ENCODE results near the gene KRTAP3-2.

KRTAP3-2 gene

DNA sequence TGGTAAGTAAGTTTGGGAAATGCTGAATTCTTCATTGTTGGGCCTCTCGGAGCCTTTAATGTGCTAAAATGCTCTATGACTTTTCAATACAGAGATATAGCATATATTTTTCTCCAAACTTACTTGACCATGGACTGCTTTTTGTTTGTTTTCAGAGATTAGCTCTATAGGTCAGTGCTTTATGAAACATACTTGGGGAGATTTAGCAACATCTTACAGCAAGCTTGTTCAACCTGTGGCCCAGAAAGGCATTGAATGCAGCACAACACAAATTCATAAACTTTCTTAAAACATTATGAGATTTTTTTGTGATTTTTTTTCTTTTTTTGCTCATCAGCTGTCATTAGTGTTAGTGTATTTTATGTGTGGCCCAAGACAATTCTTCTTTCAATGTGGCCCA is 10.2 kb upstream of the KRTAP3-2 start:
- TF ChIP-seq, protein P1, sequence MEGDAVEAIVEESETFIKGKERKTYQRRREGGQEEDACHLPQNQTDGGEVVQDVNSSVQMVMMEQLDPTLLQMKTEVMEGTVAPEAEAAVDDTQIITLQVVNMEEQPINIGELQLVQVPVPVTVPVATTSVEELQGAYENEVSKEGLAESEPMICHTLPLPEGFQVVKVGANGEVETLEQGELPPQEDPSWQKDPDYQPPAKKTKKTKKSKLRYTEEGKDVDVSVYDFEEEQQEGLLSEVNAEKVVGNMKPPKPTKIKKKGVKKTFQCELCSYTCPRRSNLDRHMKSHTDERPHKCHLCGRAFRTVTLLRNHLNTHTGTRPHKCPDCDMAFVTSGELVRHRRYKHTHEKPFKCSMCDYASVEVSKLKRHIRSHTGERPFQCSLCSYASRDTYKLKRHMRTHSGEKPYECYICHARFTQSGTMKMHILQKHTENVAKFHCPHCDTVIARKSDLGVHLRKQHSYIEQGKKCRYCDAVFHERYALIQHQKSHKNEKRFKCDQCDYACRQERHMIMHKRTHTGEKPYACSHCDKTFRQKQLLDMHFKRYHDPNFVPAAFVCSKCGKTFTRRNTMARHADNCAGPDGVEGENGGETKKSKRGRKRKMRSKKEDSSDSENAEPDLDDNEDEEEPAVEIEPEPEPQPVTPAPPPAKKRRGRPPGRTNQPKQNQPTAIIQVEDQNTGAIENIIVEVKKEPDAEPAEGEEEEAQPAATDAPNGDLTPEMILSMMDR (IDR thresholded peaks at IDR 0.05; ENCODE audit: low read depth, low read length): no peak

DNA sequence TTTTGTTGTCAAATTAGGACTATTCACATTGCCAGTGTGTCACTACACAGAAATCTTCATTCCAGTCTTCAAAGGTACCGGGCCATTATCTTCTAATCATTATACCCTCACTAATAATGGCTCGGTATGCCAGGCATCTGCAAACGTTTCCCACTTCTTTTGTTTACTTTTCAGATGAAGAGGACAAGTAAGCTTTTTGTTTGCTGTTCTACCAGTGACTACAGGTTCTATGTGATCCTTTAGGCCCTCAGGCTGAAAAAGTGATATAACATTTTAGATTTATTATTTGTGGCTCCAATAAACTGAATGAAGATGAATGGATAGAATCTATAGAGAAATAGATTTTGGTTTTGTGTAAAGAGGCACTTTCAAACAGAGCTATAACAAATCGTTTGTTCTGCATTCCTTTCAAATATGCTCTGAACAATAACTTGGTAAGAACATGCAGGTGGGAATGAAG is 9.6 kb upstream of the KRTAP3-2 start:
- no peak overlapping the region for H3K4me3 ChIP-seq (ENCODE audit: low read depth, low read length)
- TF ChIP-seq, protein P1 (IDR thresholded peaks at IDR 0.05; ENCODE audit: low read depth, low read length): no peak
- in situ Hi-C loops (cut with HindIII; ENCODE audit: low sequenced_read_pairs): no loop called here
- no peak for DNase-seq (ENCODE audit: low read depth, low spot score)

More for the DNA sequence above, 10.2 kb upstream of the KRTAP3-2 start:
- in situ Hi-C loops (cut with HindIII; ENCODE audit: low sequenced_read_pairs): no loop called here
- DNase-seq (ENCODE audit: low read depth, low spot score): no peak
- H3K4me3 ChIP-seq (ENCODE audit: low read depth, low read length): no peak overlapping the region

DNA sequence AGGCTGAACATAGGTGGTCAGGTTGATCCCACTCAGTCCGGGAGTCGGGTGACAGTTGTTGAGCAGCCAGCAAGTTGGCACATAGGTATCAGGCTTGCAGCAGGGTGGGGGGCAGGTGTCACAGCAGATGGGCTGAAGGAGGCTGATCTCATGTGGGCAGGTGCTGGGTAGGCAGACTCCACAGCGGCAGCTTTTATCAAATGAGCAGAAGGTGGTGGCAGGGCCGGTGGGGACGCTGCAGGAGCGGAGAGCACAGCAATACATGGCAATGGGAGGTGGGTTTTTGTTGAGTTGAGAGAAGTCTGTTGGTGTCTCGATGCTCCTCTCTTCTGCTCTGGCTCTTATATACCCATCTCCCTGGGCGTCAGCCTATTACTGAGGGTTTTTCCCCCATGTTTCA is 9.1 kb upstream of the KRTAP3-2 start, which contains the start of gene KRTAP3-1:
TSS of gene KRTAP3-1 (minus strand) at position 318 of the 400 bp plus-strand sequence. CDS start at position 264, 54 bp downstream.
- no peak for DNase-seq (ENCODE audit: low read depth, low spot score)
- in situ Hi-C loops (cut with HindIII; ENCODE audit: low sequenced_read_pairs): no loop called here
- no peak within 1 kb of the TSS for H3K4me3 ChIP-seq (ENCODE audit: low read depth, low read length)
- TF ChIP-seq, protein P1 (IDR thresholded peaks at IDR 0.05; ENCODE audit: low read depth, low read length): no peak

DNA sequence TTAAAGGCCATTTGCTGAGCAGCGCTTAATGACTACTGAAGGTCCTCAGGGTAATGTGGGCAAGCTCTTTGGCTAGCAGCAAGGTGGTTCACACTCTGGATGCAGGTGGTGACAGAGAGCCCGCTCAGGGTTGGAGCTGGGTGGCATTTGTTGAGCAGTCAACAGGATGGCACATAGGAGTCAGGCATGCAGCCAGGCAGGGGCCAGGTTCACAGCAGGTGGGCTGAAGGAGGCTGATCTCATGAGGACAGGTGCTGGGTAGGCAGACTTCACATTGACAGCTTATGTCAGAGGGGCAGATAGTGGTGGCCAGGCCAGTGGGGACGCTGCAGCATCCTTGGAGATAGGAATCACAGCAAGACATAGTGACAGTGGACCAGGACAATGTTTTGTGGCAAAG is 4.7 kb upstream of the KRTAP3-2 start:
- DNase-seq (ENCODE audit: low read depth, low spot score): no peak
- TF ChIP-seq, protein P1 (IDR thresholded peaks at IDR 0.05; ENCODE audit: low read depth, low read length): no peak
- in situ Hi-C loops (cut with HindIII; ENCODE audit: low sequenced_read_pairs): no loop called here
- no peak overlapping the region for H3K4me3 ChIP-seq (ENCODE audit: low read depth, low read length)

DNA sequence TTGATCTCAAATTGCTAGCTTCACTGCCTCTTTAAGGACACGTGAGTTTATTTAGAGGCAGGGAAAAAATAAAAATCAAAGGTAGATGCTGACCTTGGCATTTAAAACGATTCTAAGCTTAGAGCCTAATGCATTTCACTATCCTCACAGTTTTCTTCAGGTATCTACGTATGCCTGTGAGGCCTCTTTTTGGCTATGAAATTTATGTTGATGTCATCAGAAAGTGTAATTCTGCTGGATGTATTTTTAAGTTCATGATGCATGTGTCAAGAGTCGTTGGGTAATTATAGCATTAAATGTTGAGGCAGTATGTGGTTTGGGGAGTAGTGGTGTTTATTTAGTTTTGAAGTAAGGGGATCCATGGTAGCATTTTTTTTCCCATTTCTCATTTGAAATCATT is 4.2 kb upstream of the KRTAP3-2 start:
- TF ChIP-seq, protein P1 (IDR thresholded peaks at IDR 0.05; ENCODE audit: low read depth, low read length): no peak
- no peak overlapping the region for H3K4me3 ChIP-seq (ENCODE audit: low read depth, low read length)
- DNase-seq (ENCODE audit: low read depth, low spot score): no peak
- in situ Hi-C loops (cut with HindIII; ENCODE audit: low sequenced_read_pairs): no loop called here

DNA sequence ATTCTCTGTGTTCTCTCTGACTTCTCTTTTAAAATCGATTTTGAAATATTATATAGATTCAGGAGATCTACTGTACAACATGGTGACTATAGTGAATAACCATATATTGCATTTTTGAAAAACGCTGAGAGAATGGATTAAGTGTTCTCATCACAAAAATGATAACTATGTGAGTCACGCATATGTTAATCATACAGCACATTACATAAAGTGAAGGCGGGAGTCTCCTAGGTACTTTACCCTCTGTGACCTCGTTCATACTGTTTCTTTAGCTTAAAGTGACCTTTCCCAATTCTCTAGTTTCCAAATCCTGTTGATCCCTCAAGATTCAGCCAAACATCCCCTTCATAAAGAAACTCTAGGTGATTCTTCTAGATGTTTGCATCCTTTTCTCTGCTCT is 3.1 kb upstream of the KRTAP3-2 start:
- no peak for DNase-seq (ENCODE audit: low read depth, low spot score)
- in situ Hi-C loops (cut with HindIII; ENCODE audit: low sequenced_read_pairs): no loop called here
- TF ChIP-seq, protein P1 (IDR thresholded peaks at IDR 0.05; ENCODE audit: low read depth, low read length): no peak
- H3K4me3 ChIP-seq (ENCODE audit: low read depth, low read length): no peak overlapping the region

DNA sequence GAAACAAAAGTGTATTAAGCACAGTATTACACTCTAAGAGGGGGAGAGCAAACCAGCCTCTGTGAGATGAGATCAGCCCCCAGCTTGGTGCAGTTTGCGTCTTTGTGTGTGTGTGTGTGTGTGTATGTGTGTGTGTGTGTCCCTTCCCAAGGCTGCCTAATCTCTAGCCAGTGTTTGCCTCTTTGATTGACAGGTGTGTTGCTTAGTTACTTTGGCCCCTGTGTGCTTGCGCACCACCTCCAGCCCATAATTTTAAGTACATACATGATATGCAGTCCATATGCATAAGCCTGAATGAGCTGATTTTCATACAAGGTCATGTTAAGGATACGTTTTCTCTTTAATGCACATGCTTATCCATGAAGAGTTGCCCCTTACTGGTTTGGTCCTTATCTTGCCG is 2.1 kb upstream of the KRTAP3-2 start:
- in situ Hi-C loops (cut with HindIII; ENCODE audit: low sequenced_read_pairs): no loop called here
- no peak overlapping the region for H3K4me3 ChIP-seq (ENCODE audit: low read depth, low read length)
- no peak for DNase-seq (ENCODE audit: low read depth, low spot score)
- TF ChIP-seq, protein P1 (IDR thresholded peaks at IDR 0.05; ENCODE audit: low read depth, low read length): no peak
